ENCODE results near the gene XPO4. TPM values are rescaled to one million over a fixed set of nuclear protein-coding genes. Genes with fewer than 3 reads are reported as not detected.

XPO4 gene
- total and polyA plus RNA-seq, 7 donors: 1.8 to 26.8 (median 15.6) TPM

GRCh38 chr13:20789665-20790064 lies 112.9 kb downstream of the XPO4 start:
- DNase-seq: no peak
- WGBS, 2 donors: 93 to 98% methylated on average over 7 of the region's 7 CpGs
- intact Hi-C loops (cut with DNase I): no loop called here
- H3K4me1 ChIP-seq: no peaks in the 10 kb centered on the region
- H3K27ac ChIP-seq: no peak overlapping the region
- no peaks in the 10 kb centered on the region for H3K27me3 ChIP-seq
- peaks cover 0 to 56% (median 8%) of the 10 kb centered on the region in 4 donors for H3K36me3 ChIP-seq
- H3K9me3 ChIP-seq: no peaks in the 10 kb centered on the region
- no peak overlapping the region for H3K4me3 ChIP-seq
- no peak for TF ChIP-seq CTCF (IDR thresholded peaks at IDR 0.05)
- TF ChIP-seq EP300 (IDR thresholded peaks at IDR 0.05): no peak
- TF ChIP-seq POLR2AphosphoS5 (IDR thresholded peaks at IDR 0.05): no peak
- no peak for TF ChIP-seq POLR2A (IDR thresholded peaks at IDR 0.05)

GRCh38 chr13:20788312-20788711 lies 114.2 kb downstream of the XPO4 start:
- intact Hi-C loops (cut with DNase I): no loop called here
- Histone ChIP-seq H3K4me3 (no peak overlapping the region), H3K4me1 (no peaks in the 10 kb centered on the region), H3K9me3 (no peaks in the 10 kb centered on the region), H3K27me3 (no peaks in the 10 kb centered on the region), H3K36me3 (peaks cover 0 to 56% (median 6%) of the 10 kb centered on the region in 4 donors), H3K27ac (no peak overlapping the region)
- DNase-seq: no peak
- 97 to 100% methylated on average over 1 of the region's 1 CpG for WGBS, 2 donors
- TF ChIP-seq EP300 (IDR thresholded peaks at IDR 0.05) (no peak), POLR2A (IDR thresholded peaks at IDR 0.05) (no peak), POLR2AphosphoS5 (IDR thresholded peaks at IDR 0.05) (no peak), CTCF (IDR thresholded peaks at IDR 0.05) (no peak)

- Histone ChIP-seq H3K27ac (no peak overlapping the region), H3K4me3 (no peak overlapping the region), H3K4me1 (no peaks in the 10 kb centered on the region), H3K36me3 (peaks cover 0 to 64% (median 6%) of the 10 kb centered on the region in 4 donors), H3K27me3 (no peaks in the 10 kb centered on the region), H3K9me3 (no peaks in the 10 kb centered on the region)
- 88 to 95% methylated on average over 5 of the region's 5 CpGs for WGBS, 2 donors
- no peak for TF ChIP-seq CTCF (IDR thresholded peaks at IDR 0.05)
- no peak for TF ChIP-seq EP300 (IDR thresholded peaks at IDR 0.05)
- no peak for TF ChIP-seq POLR2A (IDR thresholded peaks at IDR 0.05)
- no peak for TF ChIP-seq POLR2AphosphoS5 (IDR thresholded peaks at IDR 0.05)
- DNase-seq: no peak
- intact Hi-C loops (cut with DNase I): no loop called here
These were observed 115.4 kb downstream of the XPO4 start for GRCh38 chr13:20787180-20787579.

- Histone ChIP-seq H3K27ac (no peak overlapping the region), H3K9me3 (no peaks in the 10 kb centered on the region), H3K27me3 (no peaks in the 10 kb centered on the region), H3K4me3 (no peak overlapping the region), H3K4me1 (no peaks in the 10 kb centered on the region), H3K36me3 (peaks cover 0 to 50% (median 3%) of the 10 kb centered on the region in 4 donors)
- intact Hi-C loops (cut with DNase I): no loop called here
- DNase-seq: no peak
- WGBS, 2 donors: 83 to 84% methylated on average over 3 of the region's 3 CpGs
- TF ChIP-seq EP300 (IDR thresholded peaks at IDR 0.05) (no peak), CTCF (IDR thresholded peaks at IDR 0.05) (no peak), POLR2AphosphoS5 (IDR thresholded peaks at IDR 0.05) (no peak), POLR2A (IDR thresholded peaks at IDR 0.05) (no peak)
These were observed 120.3 kb downstream of the XPO4 start for GRCh38 chr13:20782116-20782708.

GRCh38 chr13:20780317-20780716 lies 122.2 kb downstream of the XPO4 start:
- no peak for DNase-seq
- Histone ChIP-seq H3K36me3 (peaks cover 0 to 36% (median 0%) of the 10 kb centered on the region in 4 donors), H3K9me3 (no peaks in the 10 kb centered on the region), H3K4me1 (no peaks in the 10 kb centered on the region), H3K27me3 (no peaks in the 10 kb centered on the region), H3K4me3 (no peak overlapping the region), H3K27ac (no peak overlapping the region)
- 48 to 81% methylated on average over 1 of the region's 1 CpG for WGBS, 2 donors
- intact Hi-C loops (cut with DNase I): no loop called here
- TF ChIP-seq POLR2AphosphoS5 (IDR thresholded peaks at IDR 0.05): no peak
- no peak for TF ChIP-seq EP300 (IDR thresholded peaks at IDR 0.05)
- no peak for TF ChIP-seq POLR2A (IDR thresholded peaks at IDR 0.05)

Data from sigmoid colon (tissue), 7 donors.